ENCODE data around the gene RNF111. TPM values are rescaled to one million over a fixed set of nuclear protein-coding genes. Genes with fewer than 3 reads are reported as not detected.

The RNF111 gene
- total and polyA plus RNA-seq, 3 experiments from 2014 or later = 14.8 to 26.9 (median 24.8) TPM

- peaks cover 24 to 50% (median 44%) of the 10 kb centered on the region in 3 donors for H3K4me1 Mint-ChIP-seq
- H3K36me3 ChIP-seq (ENCODE audit: insufficient read depth, low read length) = peaks cover 7% of the 10 kb centered on the region
- H3K27me3 Mint-ChIP-seq = no peaks in the 10 kb centered on the region
- no peaks in the 10 kb centered on the region for H3K27me3 ChIP-seq (ENCODE audit: insufficient read depth, low read length, poor library complexity, severe bottlenecking)
- H3K9me3 ChIP-seq (ENCODE audit: low read length) = no peaks in the 10 kb centered on the region
- POLR2A ChIA-PET = no interaction called here
- no peak overlapping the region for H3K27ac ChIP-seq (ENCODE audit: low read depth, low read length)
- H3K4me3 ChIP-seq (ENCODE audit: low read length) = no peak overlapping the region
- peak overlapping the region in 2 of 8 donors; percentile 20 to 82 for H3K27ac Mint-ChIP-seq
- no peak for DNase-seq
- CTCF ChIA-PET = no interaction called here
- peaks cover 4 to 50% (median 14%) of the 10 kb centered on the region in 3 donors for H3K36me3 Mint-ChIP-seq
- H3K4me1 ChIP-seq (ENCODE audit: insufficient read depth, low read length) = no peaks in the 10 kb centered on the region
- H3K9me3 Mint-ChIP-seq = no peaks in the 10 kb centered on the region
- H3K4me3 Mint-ChIP-seq = no peak overlapping the region
Observed at GRCh38 chr15:59020322-59020721, 32.9 kb downstream of the RNF111 start.

- no peaks in the 10 kb centered on the region for H3K4me1 ChIP-seq (ENCODE audit: insufficient read depth, low read length)
- CTCF ChIA-PET = no interaction called here
- Mint-ChIP-seq H3K4me3 (no peak overlapping the region), H3K27me3 (no peaks in the 10 kb centered on the region), H3K9me3 (no peaks in the 10 kb centered on the region), H3K36me3 (peaks cover 0 to 44% (median 13%) of the 10 kb centered on the region in 3 donors), H3K4me1 (peaks cover 18 to 53% (median 47%) of the 10 kb centered on the region in 3 donors), H3K27ac (no peak overlapping the region)
- H3K27me3 ChIP-seq (ENCODE audit: insufficient read depth, low read length, poor library complexity, severe bottlenecking) = no peaks in the 10 kb centered on the region
- peaks cover 7% of the 10 kb centered on the region for H3K36me3 ChIP-seq (ENCODE audit: insufficient read depth, low read length)
- H3K9me3 ChIP-seq (ENCODE audit: low read length) = no peaks in the 10 kb centered on the region
- DNase-seq = no peak
- POLR2A ChIA-PET = no interaction called here
- no peak overlapping the region for H3K4me3 ChIP-seq (ENCODE audit: low read length)
- no peak overlapping the region for H3K27ac ChIP-seq (ENCODE audit: low read depth, low read length)
Observed at GRCh38 chr15:59022188-59022587, 34.7 kb downstream of the RNF111 start.

GRCh38 chr15:59026207-59026606 is 38.7 kb downstream of the RNF111 start:
- H3K9me3 Mint-ChIP-seq = no peaks in the 10 kb centered on the region
- ChIA-PET POLR2A (no interaction called here), CTCF (no interaction called here)
- peaks cover 0 to 44% (median 20%) of the 10 kb centered on the region in 3 donors for H3K36me3 Mint-ChIP-seq
- Histone ChIP-seq H3K4me3 (ENCODE audit: low read length) (no peak overlapping the region), H3K27ac (ENCODE audit: low read depth, low read length) (no peak overlapping the region), H3K36me3 (ENCODE audit: insufficient read depth, low read length) (peaks cover 13% of the 10 kb centered on the region), H3K9me3 (ENCODE audit: low read length) (no peaks in the 10 kb centered on the region), H3K4me1 (ENCODE audit: insufficient read depth, low read length) (peaks cover 5% of the 10 kb centered on the region), H3K27me3 (ENCODE audit: insufficient read depth, low read length, poor library complexity, severe bottlenecking) (no peaks in the 10 kb centered on the region)
- peaks cover 30 to 67% (median 50%) of the 10 kb centered on the region in 3 donors for H3K4me1 Mint-ChIP-seq
- no peak for DNase-seq
- H3K4me3 Mint-ChIP-seq = no peak overlapping the region
- H3K27me3 Mint-ChIP-seq = no peaks in the 10 kb centered on the region
- no peak overlapping the region for H3K27ac Mint-ChIP-seq

GRCh38 chr15:59028387-59028955 is 41.0 kb downstream of the RNF111 start:
- H3K4me3 Mint-ChIP-seq = peak overlapping the region in 1 of 7 donors; percentile 37
- H3K27ac ChIP-seq (ENCODE audit: low read depth, low read length) = no peak overlapping the region
- no peaks in the 10 kb centered on the region for H3K9me3 Mint-ChIP-seq
- peaks cover 9% of the 10 kb centered on the region for H3K36me3 ChIP-seq (ENCODE audit: insufficient read depth, low read length)
- CTCF ChIA-PET = no interaction called here
- H3K27me3 Mint-ChIP-seq = no peaks in the 10 kb centered on the region
- POLR2A ChIA-PET = no interaction called here
- no peak overlapping the region for H3K27ac Mint-ChIP-seq
- no peaks in the 10 kb centered on the region for H3K9me3 ChIP-seq (ENCODE audit: low read length)
- no peak for DNase-seq
- H3K36me3 Mint-ChIP-seq = peaks cover 3 to 49% (median 27%) of the 10 kb centered on the region in 3 donors
- H3K4me3 ChIP-seq (ENCODE audit: low read length) = no peak overlapping the region
- no peaks in the 10 kb centered on the region for H3K27me3 ChIP-seq (ENCODE audit: insufficient read depth, low read length, poor library complexity, severe bottlenecking)
- peaks cover 40 to 76% (median 58%) of the 10 kb centered on the region in 3 donors for H3K4me1 Mint-ChIP-seq
- H3K4me1 ChIP-seq (ENCODE audit: insufficient read depth, low read length) = peaks cover 13% of the 10 kb centered on the region

- peak overlapping the region in 4 of 8 donors; percentile 6 to 43 (median 25) for H3K27ac Mint-ChIP-seq
- Histone ChIP-seq H3K9me3 (ENCODE audit: low read length) (no peaks in the 10 kb centered on the region), H3K4me3 (ENCODE audit: low read length) (no peak overlapping the region), H3K4me1 (ENCODE audit: insufficient read depth, low read length) (peaks cover 13% of the 10 kb centered on the region), H3K27me3 (ENCODE audit: insufficient read depth, low read length, poor library complexity, severe bottlenecking) (no peaks in the 10 kb centered on the region), H3K27ac (ENCODE audit: low read depth, low read length) (no peak overlapping the region), H3K36me3 (ENCODE audit: insufficient read depth, low read length) (peaks cover 9% of the 10 kb centered on the region)
- CTCF ChIA-PET = no interaction called here
- peaks cover 4 to 46% (median 30%) of the 10 kb centered on the region in 3 donors for H3K36me3 Mint-ChIP-seq
- POLR2A ChIA-PET = no interaction called here
- no peaks in the 10 kb centered on the region for H3K27me3 Mint-ChIP-seq
- H3K9me3 Mint-ChIP-seq = no peaks in the 10 kb centered on the region
- H3K4me1 Mint-ChIP-seq = peaks cover 41 to 73% (median 58%) of the 10 kb centered on the region in 3 donors
- no peak overlapping the region for H3K4me3 Mint-ChIP-seq
- DNase-seq = no peak
Observed at GRCh38 chr15:59029554-59029953, 42.1 kb downstream of the RNF111 start.

GRCh38 chr15:59035201-59035600 is 47.7 kb downstream of the RNF111 start:
- CTCF ChIA-PET = no interaction called here
- no peaks in the 10 kb centered on the region for H3K9me3 ChIP-seq (ENCODE audit: low read length)
- H3K9me3 Mint-ChIP-seq = peaks cover 0 to 2% (median 0%) of the 10 kb centered on the region in 5 donors
- peaks cover 32 to 67% (median 35%) of the 10 kb centered on the region in 3 donors for H3K36me3 Mint-ChIP-seq
- no peak overlapping the region for H3K4me3 ChIP-seq (ENCODE audit: low read length)
- peaks cover 9% of the 10 kb centered on the region for H3K36me3 ChIP-seq (ENCODE audit: insufficient read depth, low read length)
- no peak overlapping the region for H3K27ac Mint-ChIP-seq
- no peak overlapping the region for H3K27ac ChIP-seq (ENCODE audit: low read depth, low read length)
- H3K27me3 ChIP-seq (ENCODE audit: insufficient read depth, low read length, poor library complexity, severe bottlenecking) = no peaks in the 10 kb centered on the region
- POLR2A ChIA-PET = no interaction called here
- no peak overlapping the region for H3K4me3 Mint-ChIP-seq
- no peak for DNase-seq
- peaks cover 8% of the 10 kb centered on the region for H3K4me1 ChIP-seq (ENCODE audit: insufficient read depth, low read length)
- peaks cover 40 to 67% (median 63%) of the 10 kb centered on the region in 3 donors for H3K4me1 Mint-ChIP-seq
- H3K27me3 Mint-ChIP-seq = no peaks in the 10 kb centered on the region

- DNase-seq = no peak
- Histone ChIP-seq H3K4me1 (ENCODE audit: insufficient read depth, low read length) (peaks cover 6% of the 10 kb centered on the region), H3K27ac (ENCODE audit: low read depth, low read length) (no peak overlapping the region), H3K4me3 (ENCODE audit: low read length) (no peak overlapping the region), H3K36me3 (ENCODE audit: insufficient read depth, low read length) (no peaks in the 10 kb centered on the region), H3K27me3 (ENCODE audit: insufficient read depth, low read length, poor library complexity, severe bottlenecking) (no peaks in the 10 kb centered on the region), H3K9me3 (ENCODE audit: low read length) (no peaks in the 10 kb centered on the region)
- peaks cover 43 to 75% (median 73%) of the 10 kb centered on the region in 3 donors for H3K4me1 Mint-ChIP-seq
- peak overlapping the region in 3 of 7 donors; percentile 7 to 44 (median 19) for H3K4me3 Mint-ChIP-seq
- H3K27me3 Mint-ChIP-seq = no peaks in the 10 kb centered on the region
- ChIA-PET CTCF (interaction anchor here (1.0 kb wide), 1 partner anchor 59 kb away, joined by 3 read pairs; no protein-coding TSS in a partner anchor), POLR2A (no interaction called here)
- peaks cover 30 to 62% (median 32%) of the 10 kb centered on the region in 3 donors for H3K36me3 Mint-ChIP-seq
- peak overlapping the region in 5 of 8 donors; percentile 0 to 80 (median 29) for H3K27ac Mint-ChIP-seq
- H3K9me3 Mint-ChIP-seq = peaks cover 0 to 2% (median 0%) of the 10 kb centered on the region in 5 donors
Observed at GRCh38 chr15:59039225-59039624, 51.8 kb downstream of the RNF111 start.

- no peak overlapping the region for H3K27ac Mint-ChIP-seq
- CTCF ChIA-PET = no interaction called here
Observed at GRCh38 chr15:59042041-59042440, 54.6 kb downstream of the RNF111 start.

More at GRCh38 chr15:59042041-59042440, 54.6 kb downstream of the RNF111 start:
- Mint-ChIP-seq H3K4me1 (peaks cover 44 to 64% (median 61%) of the 10 kb centered on the region in 3 donors), H3K4me3 (peak overlapping the region in 1 of 7 donors; percentile 0), H3K9me3 (no peaks in the 10 kb centered on the region), H3K27me3 (no peaks in the 10 kb centered on the region), H3K36me3 (peaks cover 15 to 49% (median 20%) of the 10 kb centered on the region in 3 donors)
- Histone ChIP-seq H3K27me3 (ENCODE audit: insufficient read depth, low read length, poor library complexity, severe bottlenecking) (no peaks in the 10 kb centered on the region), H3K27ac (ENCODE audit: low read depth, low read length) (no peak overlapping the region), H3K9me3 (ENCODE audit: low read length) (no peaks in the 10 kb centered on the region), H3K36me3 (ENCODE audit: insufficient read depth, low read length) (no peaks in the 10 kb centered on the region), H3K4me3 (ENCODE audit: low read length) (no peak overlapping the region), H3K4me1 (ENCODE audit: insufficient read depth, low read length) (peaks cover 6% of the 10 kb centered on the region)
- no peak for DNase-seq
- POLR2A ChIA-PET = no interaction called here

Data from CD8-positive, alpha-beta memory T cell (primary cell).